ENCODE results near the gene BEGAIN.

Gene BEGAIN

DNA sequence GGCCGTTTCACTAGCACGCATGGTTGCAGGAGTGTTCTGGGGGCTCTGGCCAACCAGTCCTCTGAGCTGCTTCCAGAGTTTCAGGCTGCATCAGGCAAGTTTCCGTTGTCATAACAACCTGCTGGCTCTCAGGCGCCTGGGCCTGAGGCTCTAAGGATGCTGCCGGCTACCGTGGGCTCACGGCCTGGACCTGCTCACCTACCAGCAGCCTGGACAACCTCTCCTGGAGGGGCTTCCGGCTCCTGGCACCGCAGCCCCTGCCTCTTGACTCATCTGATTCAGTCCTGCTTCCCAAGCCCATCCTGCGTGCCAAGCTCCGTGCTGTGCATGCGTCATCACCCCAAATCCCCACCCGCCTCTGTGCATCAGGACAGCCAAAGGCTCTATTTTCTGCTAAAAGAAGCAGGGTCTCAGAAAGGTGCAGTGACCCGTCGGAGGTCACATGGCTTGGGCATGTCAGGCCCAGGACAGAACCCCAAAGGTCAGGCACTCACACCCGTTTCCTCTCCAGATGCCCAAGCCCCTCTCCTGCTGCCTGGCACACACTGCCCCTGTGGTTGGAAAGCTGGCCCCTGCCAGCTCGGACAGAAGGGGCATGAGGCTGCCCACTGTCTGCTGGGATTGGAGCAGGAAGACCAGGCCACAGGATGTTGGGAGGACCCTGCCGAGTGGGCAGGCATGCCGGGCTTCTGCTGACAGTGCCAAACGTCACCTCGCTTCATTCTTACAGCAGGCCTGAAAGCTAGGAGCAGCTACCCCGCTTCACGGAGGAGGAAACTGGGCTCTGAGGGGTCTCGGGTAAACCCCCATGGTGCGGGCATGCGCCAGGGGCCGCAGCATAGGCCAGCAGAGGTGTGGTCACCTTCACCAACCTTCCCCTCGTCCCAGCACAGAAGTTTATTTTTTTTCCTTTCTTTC, 5.7 kb downstream of the BEGAIN start:
- no peak for DNase-seq

DNA sequence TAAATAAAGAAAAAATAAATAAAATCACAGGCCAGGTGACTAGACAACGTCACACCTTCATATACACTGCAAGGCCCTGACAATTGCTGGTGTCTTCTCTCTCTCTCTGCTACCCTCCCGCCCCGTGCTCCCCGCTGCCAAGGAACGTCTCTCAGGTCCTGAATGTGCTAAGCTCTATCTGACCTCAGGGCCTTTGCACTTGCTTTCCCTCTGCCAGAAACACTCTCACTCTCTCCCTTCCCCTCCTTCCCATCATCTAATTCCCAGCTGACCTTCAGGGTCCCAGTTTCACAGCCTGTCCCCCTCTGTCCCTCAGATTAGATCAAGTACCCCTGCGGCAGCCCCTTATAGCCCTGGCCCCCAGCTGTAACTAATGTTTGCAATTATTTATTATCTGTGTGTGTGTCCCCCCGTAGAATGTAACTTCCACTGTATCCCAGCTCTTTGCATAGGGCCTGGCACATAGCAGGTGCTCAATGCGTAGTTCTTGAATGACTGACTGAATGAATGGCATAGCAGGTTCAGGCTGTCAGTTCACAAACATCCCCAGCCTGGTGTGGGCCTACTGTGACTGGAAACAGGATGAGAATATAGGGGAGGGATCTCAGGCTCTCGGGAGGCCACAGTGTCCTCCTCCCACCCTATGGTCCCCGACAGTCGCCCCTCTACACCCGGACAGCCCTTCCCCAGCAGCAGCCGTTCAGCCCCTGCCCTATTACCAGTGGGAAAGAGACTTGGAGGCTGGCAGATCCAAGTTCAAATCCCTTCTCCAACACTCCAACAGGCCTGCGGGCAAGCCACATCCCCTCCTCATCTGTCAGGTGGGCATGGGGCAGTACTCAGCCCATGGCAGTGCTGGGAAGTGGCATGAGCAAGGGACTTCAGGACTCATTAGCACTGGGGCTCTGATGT, 6.6 kb downstream of the BEGAIN start:
- DNase-seq = no peak

DNA sequence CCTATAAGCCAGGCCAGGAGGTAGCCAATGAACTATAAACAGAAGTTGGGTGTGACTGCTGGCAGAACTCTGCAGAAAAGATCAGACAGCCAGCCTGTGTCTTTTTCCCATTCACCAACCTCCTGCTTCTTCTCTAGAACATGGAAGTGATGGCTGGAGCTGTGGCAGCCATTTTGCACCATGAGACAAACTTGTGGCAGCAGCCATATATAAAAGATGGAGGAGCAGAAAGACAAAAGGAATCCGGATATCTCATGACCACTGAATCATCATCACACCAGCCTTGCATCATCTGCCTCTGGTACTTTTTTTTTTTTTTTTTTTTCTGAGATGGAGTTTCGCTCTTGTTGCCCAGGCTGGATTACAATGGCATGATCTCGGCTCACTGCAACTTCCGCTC, 8.7 kb downstream of the BEGAIN start:
- DNase-seq = no peak

DNA sequence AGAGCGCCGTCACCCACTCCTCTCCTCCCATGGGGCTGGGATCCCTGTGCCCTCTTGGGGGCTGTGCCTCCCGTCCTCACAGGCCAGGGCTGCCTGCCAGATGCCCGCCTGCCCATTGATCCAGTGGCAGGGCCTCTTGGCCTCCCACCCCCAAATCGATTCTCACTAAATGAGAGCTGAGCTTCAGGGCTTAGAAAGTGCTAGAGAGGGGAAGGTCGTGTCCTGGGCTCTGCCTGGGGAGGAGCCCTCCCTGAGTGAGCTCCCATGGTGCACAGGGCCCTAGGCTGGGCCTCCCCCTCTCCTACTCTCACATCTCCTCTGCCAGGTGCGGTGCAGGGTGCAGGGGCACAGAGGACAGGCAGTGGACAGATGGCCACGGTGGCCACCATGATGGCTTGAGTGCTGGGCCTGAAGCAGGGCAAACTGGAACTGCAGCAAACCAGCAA, 9.2 kb downstream of the BEGAIN start:
- no peak for DNase-seq

DNA sequence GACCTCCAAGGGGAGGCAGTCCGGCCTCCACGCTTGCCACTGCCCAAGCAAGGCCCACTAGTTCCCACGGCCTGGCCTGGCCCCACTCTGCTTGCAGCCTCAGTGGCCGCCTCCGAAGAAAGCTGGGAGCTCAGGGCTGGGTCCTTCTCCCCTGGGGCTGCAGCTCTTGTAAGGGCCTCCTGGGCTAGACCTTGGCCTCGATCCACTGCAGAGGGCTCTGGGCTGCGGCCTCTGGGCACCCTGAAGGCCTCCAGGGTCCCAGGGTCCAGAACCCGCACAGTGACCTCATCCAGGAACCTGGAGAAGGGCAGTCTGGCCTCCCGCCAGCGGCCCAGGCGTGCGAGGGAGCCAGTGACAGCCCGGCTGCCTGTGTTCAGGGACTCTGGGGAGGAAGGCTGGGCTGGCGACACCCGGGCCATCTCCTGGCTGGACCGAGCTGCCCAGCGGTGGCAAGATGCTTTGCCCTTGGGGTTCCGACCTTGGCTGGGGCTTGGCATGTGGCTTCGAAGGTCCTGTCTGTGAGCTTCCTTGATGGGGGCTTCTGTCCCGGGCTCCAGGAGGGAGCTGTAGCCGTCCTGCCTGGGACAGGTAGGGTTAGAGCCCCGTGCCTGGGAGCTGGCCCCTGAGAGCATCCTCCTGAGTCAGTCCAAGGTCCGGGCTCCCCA, 9.8 kb downstream of the BEGAIN start:
- DNase-seq = no peak

DNA sequence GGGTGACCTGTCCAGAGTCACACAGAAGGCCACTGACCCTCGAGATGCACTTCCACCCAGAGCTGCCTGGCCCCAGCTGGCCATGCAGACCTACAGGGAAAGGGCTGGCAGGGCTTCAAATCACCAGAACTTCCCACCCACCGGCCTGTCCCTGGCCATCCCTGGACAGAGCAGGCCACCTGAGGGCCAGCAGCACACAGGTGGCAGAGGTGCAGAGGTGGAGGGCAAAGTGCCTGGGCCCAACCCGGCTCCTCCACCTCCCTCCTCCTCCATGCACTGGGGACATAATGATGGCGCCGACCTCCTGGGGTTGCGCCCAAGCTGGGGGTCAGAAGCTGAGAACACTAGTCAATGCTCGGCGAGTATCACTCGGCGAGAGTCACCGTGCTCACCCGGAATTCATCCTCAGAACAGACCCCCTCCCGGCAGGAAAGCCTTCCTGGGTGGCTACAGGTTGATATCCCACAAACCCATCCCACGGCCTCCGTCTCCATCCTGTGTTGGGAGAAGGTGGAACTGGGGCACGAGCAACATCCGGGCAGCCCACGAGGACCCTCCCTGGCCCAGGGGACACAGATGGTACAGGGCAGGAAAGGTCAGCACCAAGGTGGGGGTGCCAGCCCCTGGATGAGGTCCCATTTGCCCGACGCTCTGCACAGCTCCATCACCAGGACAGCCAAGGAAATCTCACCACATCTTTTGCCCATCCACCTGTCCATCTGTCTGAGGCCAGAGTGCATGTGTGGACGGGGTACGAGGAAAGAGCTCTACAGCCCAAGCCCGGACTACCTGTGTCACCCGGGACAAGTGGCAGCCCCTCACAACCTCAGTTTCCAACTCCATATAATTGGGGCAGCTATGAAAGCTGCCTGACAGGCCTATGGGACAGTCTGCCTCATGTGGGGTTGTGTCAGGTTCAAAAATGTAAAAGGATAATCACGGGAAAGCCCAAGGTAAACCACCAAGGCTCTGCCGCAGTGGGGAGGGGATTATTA, 10.8 kb downstream of the BEGAIN start:
- no peak for DNase-seq

DNA sequence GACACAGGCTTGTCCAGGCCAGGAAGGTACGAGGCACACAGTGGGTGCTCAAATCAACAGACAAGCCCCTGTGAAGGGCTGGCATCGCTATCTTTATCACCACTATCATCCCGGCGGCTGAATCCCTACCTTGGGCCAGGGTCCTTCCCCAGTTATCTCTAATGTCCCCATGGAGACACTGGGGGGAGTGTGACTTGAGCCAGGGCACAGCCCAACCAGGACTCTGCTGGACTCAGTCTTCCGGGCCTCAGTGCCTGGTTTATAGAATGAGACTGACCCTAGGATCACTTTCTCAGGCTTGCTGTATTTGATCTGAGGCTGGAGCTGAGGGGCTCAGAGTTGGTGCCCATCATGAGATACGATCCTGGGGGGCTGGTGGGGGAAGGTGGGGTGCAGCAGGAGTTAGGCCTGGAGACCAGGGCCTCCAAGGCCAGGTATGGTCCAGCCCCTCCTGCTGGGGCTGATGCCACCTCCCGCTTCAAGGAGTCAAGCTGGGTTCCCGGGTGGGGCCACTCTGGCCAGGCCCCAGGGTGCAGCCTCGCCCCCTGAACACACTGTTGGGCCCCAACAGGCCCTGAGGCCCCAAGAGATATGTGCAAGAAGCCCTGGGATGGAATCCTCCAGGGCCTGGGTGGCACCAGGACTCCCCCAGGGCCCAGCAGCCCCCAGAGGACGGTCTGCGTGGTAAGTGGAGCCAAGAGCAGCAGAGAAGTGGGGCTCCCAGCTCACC, 11.8 kb downstream of the BEGAIN start:
- no peak for DNase-seq

DNA sequence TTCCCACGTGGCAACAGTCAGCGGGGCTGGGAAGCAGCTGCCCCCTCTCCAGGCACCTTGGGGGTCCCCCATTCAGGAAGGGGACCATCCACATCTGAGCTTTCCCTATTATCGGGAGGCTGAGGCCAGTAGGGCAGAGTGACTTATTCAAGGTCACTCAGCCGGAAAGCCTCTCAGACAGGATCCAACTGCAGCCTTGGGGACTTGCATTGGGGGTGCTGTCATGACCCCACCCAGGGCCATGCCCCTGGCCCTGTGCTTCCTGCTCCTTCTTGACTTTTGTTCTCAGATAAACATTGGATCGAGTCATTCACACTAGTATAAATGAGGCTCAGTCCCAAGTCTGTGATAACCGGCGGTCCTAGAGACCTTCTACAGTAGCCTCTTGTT, 12.6 kb downstream of the BEGAIN start:
- no peak for DNase-seq

DNA sequence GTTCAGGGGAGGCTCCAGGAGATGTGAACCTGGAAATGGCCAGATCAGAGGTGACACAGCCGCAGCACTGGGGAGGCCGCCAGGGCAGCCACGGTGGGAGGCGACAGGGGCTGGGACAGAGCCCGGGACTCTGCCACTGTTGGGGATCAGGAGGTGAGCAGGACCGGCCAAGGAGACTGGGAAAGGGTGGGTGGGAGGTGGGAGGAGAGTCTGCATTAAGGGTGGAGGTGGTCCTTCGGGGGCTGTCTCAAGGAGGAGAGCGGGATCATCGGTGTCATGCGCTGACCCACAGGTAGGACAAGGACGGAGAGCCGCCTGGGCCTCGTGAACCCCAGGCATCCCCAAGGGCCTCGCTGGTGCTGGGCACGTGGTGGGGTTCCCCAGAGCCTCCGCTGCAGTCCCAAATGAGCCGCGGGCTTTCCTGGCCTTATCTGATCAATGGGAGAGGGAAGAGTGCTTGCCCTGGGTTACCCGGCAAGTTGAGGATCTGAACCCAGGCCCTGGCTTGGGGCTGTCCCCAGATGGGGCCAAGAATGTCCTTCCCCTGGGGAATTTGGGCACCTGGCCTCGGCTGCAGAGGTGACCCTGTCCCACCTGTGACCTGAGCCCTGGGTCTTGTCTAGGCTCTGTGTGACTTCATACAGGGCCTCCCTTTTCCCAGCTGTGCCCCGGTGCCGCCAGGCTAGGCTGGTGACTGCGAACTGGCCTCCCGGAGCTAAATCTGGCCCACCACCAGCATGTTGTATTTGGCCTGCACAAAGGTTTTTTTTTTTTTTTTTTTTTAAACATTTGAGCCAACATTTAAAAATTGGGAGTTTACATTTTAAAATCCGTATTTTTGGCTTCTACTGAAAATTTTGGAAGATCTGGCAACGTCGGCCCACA, 13.2 kb downstream of the BEGAIN start:
- DNase-seq = no peak

DNA sequence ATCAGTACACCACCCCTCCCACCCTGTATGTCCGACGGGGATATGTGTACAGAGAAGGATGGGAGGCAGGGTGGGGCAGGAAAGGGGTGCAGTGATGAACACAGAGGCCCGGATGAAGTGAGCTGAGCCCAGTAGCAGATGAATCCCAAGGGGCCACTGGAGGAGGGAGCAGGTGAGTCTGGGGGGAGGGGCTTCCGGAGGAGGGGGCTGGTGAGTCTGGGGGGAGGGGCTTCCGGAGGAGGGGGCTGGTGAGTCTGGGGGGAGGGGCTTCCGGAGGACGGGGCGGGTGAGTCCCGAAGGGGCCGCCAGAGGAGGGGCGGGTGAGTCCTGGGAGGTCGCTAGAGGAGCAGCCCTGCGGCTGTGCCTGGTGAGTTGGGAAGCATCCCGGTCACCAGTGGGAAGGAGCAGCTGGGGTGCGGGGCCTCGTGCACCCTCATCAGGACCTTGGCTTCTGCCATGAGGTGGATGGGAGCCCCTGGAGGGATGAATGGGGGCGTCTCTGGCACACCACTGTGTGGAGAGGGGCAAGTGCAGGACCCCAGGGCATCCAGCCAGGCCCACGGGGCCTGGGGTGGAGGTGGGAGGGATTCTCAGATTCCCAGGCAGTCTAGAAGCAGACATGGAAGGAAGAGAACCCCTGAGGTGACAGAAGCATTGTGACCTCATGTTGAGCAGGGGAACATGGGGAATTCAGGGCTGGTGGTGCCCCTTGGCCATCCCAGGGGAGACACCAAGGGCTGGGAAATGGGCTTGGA, 14.0 kb downstream of the BEGAIN start:
- no peak for DNase-seq

DNA sequence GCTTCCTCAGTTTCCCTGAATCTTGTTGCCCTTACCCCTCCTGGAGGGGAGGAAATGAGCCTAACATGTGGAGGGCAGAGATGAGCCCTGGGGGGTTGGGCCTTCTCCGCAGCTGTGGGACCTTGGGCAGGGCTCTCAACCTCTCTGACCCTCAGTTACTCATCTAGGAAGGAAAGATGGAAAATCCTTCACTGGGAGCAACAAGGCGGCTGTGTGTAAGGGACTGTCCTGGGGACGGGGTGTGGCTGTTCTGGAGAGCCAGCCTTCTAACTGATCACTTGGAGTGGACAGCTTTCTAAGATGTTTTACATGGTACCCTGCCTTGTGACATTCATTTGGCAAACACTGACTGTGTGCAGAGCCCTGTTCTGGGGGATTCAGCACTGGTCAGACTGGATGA, 14.7 kb downstream of the BEGAIN start:
- DNase-seq = no peak

DNA sequence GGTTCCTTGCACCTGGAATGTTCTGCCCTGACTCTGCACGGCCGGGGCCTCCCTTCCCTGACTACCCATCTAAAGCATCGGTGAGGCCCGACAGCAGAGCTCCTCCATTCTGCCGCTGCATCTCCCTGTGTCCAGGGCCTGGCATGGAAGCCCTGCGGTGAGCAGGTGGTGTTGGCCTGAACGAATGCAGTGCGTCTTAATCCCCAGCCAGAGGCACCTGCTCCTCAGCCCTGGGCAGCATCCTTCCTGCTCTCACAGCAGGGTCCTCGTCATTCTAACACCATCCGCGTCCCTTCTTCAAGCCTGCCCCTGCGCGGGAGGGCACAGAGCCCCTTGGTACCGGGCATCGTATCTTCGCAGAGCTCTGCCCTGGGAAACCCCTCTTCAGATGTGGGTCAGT, 15.4 kb downstream of the BEGAIN start:
- DNase-seq = no peak

DNA sequence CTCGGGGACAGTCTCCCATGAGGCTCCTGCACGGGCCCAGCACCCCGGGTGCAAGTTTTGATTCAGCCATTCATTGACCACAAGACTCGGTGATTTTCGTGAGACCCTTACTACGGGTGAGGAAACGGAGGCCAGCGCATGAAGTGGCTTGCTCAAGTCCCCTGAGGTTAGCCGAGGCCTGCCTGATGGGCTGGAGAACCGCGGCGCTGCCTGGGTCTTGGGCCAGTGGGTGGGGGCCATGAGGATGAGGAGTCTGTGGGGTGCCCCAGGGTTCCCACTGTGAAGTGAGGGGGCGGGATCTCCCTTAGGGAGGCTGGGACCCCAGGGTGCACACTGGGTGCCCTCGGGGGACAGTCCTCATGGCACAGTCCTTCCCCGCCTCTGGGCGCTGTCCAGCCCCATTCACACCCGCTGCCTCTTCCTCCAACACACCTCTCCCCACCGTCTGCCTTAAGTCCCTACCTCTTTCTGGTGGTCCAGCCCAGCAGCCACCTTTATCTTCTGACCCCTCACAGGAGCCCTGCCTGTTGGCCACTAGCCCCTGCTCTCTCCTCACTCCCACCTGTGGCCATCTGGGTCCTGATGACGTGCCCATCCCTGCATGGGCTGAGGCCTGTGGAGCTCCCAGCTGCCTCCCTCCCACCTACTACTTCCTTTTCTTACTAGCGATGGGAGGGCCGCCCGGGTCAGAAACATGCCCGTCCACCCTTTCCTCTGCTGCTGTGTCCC, 16.3 kb downstream of the BEGAIN start:
- no peak for DNase-seq

DNA sequence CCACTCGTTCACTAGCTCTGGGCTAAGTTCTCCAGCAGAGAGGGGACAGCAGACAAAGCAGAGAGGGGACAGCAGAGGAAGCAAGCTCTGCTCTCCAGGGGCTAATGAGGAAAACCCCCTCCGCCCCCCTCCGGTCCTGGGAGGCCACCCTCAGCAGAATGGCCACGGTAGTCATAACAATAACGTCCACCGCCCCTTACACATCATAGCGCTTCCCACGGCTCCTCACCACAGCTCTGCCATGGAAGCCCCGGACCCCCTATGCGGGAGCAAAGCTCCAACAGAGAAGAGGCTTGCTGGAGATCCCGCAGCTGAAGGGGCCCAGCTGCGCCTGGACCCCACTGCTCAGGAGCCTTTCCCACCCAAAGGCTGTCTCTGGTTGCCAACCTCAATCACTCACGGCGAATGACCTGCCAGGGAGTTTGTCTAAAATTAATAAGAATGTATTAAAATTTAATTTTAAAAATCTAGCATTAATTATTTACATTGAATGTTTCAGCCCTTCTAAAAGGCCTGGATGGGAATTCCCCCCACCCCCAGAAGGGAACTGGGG, 17.4 kb downstream of the BEGAIN start:
- DNase-seq = no peak

DNA sequence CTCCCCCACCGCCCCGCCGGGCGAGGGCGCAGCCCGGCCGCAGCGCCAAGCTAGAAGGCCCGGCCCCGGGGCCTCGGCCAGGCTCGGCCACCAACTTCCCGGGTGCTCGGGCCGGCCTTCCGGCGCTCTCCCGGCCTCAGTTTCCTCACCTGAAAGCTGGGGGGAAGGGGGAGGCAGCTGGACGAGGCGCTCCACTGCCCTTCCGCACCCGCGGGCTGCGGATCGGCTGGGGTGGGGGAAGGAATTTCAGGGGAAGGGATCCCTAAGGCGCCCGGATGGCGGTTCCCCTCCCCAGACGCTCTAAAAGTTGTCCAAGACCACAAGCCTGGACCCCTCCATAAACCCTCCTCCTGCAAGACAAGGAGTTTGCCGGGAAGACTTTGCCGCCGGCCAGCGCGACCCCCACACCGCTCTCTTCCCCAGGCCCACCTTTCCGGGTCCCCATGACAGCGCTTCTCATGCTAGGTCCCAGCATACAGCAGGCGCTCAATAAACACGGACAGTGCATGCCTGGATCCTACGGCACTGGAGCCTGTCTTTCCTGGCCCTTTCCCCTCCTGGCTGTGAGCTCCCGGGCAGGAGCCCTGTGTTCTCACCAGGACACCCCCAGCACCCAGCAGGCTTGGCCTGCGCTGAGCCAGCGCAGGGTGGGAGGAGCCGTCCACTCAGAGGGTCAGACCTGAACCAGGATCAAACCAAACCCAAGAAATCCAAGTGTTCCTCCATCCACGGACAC, 18.1 kb downstream of the BEGAIN start:
- DNase-seq = no peak

DNA sequence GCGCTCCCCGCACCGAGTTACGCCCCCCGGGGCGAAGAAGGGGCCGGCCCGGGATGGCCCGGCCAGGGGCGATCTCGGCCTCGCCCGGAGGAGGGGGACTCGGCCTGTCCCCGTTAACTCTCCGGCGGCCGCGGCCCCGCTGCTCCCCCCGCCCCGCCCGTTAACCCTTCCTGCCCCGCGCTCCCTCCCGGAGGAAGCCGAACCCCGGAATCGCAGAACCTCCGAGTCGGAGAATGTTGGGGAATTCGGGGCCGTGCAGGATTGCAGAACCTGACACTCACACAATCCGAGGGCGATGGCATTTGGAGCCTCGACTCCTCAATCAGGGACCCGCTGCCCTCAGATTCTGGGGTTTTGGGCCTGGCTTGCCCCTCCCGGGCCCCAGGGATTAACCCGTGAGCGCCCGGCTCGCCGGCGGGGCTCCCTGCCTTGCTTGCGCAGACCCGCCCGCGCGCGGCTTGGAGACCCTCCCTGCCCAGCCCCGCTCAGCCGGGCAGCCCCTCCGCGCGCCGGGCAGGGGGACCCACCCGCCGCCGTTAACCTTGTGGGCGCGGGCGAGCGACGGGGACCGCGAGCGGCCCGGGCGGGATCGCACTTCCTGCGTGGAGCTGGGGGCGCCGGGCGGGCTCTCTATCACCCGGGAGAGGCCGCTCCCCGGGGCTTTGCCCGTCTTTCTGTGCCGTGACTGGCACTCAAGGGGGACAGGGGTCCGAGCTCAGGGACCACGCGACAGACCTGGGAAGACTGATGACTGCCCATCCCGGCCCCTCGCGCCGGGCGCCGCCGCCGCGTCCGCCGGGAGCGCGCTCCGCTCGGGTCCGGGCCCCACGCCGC, 18.8 kb downstream of the BEGAIN start:
- no peak for DNase-seq

DNA sequence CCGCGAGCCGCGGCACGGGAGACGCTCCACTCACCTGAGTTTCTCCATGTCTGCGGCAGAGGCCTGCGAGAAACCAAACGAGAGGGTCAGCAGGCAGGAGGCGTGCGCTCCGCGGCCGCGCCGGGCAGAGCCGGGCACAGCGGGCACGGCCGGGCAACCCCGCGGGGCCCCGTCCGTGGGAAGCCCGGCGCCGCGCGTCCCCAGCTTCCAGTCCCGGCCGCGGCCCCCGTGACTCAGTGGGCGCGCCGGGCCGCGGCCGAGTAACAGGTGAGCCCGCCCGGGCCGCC, 19.4 kb downstream of the BEGAIN start:
- DNase-seq = no peak
